Measurements from ENCODE around the gene SCGB3A1. TPM values are rescaled to one million over a fixed set of nuclear protein-coding genes. Genes with fewer than 3 reads are reported as not detected.

SCGB3A1 gene
- total RNA-seq, 1 donor from 2014 or later = not detected

DNA sequence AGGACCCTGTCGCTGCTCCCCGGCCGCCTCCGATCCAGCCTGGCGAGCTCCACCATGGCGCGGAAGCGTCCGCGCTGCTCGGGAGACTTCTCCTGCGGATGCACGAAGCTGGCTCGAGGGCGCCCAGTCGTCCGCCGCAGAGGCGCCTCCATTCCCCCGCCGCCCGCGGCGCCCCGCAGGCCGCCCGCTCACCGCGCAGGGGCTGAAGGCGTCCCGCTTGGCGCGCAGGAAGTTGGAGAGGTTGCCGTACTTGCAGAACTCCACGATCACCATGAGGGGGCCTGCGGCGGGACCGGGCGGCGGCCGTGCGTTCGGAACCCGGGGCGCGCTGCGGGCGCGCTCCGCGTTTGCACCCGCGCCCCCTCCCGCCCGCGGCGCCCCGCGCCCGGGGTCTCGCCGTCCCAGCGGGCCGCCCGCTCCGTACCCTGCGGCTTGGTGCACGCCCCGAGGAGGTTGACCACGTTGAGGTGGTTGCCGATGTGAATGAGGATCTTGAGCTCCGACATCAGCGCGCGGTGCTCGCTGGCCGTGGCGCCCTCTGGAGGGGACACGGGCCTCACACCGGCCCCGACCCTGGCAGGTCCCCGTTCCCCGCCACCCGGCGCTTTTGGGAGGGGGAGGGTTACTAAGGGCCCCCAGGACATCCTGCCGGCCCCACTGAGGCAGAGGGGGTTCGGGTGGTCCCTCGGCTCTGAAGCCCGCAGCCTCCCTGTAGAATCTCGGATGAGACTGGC lies 27.7 kb upstream of the SCGB3A1 start:
- H3K9me3 Mint-ChIP-seq = no peaks in the 10 kb centered on the region
- peak; percentile 81 for DNase-seq
- peak overlapping the region; percentile 58 for H3K4me3 Mint-ChIP-seq
- intact Hi-C loops (cut with micrococcal nuclease) = no loop called here
- H3K27ac Mint-ChIP-seq = no peak overlapping the region
- no peaks in the 10 kb centered on the region for H3K27me3 Mint-ChIP-seq
- no peaks in the 10 kb centered on the region for H3K36me3 Mint-ChIP-seq (ENCODE audit: low read depth)
- H3K4me1 Mint-ChIP-seq = peaks cover 2% of the 10 kb centered on the region

DNA sequence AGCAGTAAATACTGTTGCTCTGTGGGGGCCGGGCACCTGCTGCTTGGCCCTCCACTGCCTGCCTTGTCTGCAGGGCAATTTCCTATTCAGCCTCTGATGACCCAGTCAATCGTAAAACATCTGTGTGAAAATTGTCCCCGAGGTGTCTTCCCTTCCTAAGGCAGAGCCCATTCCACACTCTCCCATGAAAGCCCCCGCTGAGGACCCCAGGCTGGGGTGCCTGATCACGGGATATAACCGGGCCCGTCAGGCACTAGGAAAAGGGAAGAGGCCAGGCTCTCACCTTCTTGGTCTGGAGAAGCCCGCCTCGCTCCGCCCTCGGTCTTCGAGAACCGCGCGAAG lies 27.2 kb upstream of the SCGB3A1 start:
- intact Hi-C loops (cut with micrococcal nuclease) = no loop called here
- Mint-ChIP-seq H3K4me1 (no peaks in the 10 kb centered on the region), H3K9me3 (no peaks in the 10 kb centered on the region), H3K27me3 (no peaks in the 10 kb centered on the region), H3K4me3 (peak overlapping the region; percentile 55), H3K27ac (no peak overlapping the region), H3K36me3 (ENCODE audit: low read depth) (no peaks in the 10 kb centered on the region)
- DNase-seq = no peak

DNA sequence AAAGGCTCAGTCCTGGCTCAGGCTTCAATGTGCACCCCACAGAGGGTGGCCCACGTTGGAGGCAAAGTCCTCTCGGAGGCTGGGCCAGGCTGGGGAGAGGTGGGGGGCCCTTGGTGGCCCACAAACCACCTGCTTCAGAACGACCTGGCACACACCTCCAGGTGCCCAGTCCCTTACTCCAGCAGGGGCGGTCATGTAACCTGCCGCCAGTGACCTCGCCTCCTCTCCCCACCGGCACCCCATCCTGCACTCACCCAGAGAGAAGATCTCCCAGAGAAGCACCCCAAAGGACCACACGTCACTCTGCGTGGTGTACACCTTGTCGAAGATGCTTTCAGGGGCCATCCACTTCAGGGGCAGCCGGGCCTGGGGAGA lies 22.5 kb upstream of the SCGB3A1 start:
- Mint-ChIP-seq H3K36me3 (ENCODE audit: low read depth) (no peaks in the 10 kb centered on the region), H3K27me3 (no peaks in the 10 kb centered on the region), H3K27ac (no peak overlapping the region), H3K4me3 (no peak overlapping the region), H3K9me3 (no peaks in the 10 kb centered on the region), H3K4me1 (no peaks in the 10 kb centered on the region)
- DNase-seq = no peak
- intact Hi-C loops (cut with micrococcal nuclease) = no loop called here

DNA sequence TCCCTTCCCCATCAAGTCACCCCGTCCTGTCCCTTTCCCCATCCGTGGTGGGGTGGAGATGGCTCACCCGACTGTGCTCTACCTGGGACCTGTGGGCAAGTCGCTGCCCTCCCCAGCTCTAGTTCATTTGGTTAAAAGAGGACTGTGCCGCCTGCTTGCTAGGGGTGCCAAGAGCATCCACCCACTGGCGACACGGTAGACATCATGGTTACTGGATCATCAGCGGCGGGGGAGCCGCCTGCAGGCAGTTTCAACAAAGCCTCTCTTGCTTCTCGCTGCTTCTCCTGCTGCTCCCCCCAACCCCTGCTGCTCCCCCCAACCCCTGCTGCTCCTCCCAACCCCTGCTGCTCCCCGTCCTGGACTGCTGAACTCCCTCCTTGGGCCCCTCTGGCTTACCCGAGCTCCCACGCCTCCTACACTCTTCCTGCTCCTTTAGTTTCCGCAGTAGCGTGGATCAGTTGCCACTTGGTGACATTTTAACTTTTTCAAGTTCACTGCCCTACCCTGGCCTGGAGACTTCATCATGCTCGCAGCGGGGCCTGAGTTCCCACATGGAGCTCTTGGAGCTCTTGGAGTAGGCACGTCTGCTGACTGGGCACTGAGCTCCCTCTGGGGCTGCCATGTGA lies 22.0 kb upstream of the SCGB3A1 start:
- no peak for DNase-seq
- Mint-ChIP-seq H3K27me3 (no peaks in the 10 kb centered on the region), H3K9me3 (no peaks in the 10 kb centered on the region), H3K4me1 (no peaks in the 10 kb centered on the region), H3K27ac (no peak overlapping the region), H3K4me3 (no peak overlapping the region), H3K36me3 (ENCODE audit: low read depth) (no peaks in the 10 kb centered on the region)
- intact Hi-C loops (cut with micrococcal nuclease) = no loop called here

DNA sequence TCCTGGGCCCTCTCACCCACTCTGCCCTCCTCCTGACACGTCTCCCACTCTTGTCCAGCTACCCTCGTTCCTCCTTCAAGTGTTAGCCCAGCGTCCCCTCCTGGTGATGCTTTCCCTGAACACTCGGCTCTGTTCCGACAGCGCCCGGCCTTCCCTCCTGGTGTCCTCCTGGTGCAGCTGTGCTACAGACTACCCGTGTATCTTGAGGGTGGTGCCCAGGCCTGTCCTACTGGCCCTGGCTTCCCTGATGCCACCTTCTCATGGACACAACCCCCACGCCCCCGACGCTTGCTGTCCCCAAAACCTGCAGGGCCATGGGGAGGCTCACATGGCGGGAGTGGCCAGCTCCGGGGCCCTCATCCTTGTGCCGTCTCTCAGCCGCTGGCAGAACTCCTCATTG lies 21.4 kb upstream of the SCGB3A1 start:
- DNase-seq = no peak
- Mint-ChIP-seq H3K27me3 (no peaks in the 10 kb centered on the region), H3K27ac (no peak overlapping the region), H3K36me3 (ENCODE audit: low read depth) (no peaks in the 10 kb centered on the region), H3K4me3 (no peak overlapping the region), H3K4me1 (no peaks in the 10 kb centered on the region), H3K9me3 (no peaks in the 10 kb centered on the region)
- intact Hi-C loops (cut with micrococcal nuclease) = no loop called here

DNA sequence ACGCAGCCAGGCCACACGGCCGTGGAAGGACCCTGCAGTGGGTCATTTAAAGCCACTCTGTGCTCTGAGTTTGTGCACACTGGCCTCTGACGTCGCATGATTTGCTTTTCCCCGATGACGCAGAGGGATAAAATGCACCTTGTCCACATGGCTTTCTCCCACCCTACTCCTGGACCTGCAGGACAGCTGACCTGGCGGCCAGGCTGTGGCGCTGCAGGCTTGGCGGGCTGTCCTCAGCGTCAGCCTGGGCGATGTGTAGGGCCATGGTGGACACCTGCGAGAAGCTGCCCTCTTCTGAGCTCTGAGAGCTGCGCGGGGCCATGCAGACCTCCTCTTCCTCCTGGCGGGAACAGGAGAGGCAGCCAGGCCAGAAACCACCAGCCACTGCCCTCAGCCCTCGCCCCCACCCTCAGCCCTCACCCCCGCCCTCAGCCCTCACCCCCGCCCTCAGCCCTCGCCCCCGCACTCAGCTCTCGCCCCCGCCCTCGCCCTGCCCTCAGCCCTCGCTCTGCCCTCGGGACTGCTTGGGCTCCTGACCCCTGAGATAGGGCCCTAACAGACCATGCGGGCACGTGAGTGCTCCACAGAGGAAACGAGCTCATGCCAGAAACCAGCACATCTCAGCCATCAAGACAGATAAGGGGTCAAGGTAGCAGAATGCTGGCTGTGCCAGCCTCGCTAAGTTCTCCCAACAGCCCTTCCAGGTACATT lies 20.0 kb upstream of the SCGB3A1 start:
- Mint-ChIP-seq H3K36me3 (ENCODE audit: low read depth) (no peaks in the 10 kb centered on the region), H3K27me3 (no peaks in the 10 kb centered on the region), H3K4me3 (no peak overlapping the region), H3K4me1 (no peaks in the 10 kb centered on the region), H3K27ac (no peak overlapping the region), H3K9me3 (no peaks in the 10 kb centered on the region)
- DNase-seq = no peak
- intact Hi-C loops (cut with micrococcal nuclease) = no loop called here

DNA sequence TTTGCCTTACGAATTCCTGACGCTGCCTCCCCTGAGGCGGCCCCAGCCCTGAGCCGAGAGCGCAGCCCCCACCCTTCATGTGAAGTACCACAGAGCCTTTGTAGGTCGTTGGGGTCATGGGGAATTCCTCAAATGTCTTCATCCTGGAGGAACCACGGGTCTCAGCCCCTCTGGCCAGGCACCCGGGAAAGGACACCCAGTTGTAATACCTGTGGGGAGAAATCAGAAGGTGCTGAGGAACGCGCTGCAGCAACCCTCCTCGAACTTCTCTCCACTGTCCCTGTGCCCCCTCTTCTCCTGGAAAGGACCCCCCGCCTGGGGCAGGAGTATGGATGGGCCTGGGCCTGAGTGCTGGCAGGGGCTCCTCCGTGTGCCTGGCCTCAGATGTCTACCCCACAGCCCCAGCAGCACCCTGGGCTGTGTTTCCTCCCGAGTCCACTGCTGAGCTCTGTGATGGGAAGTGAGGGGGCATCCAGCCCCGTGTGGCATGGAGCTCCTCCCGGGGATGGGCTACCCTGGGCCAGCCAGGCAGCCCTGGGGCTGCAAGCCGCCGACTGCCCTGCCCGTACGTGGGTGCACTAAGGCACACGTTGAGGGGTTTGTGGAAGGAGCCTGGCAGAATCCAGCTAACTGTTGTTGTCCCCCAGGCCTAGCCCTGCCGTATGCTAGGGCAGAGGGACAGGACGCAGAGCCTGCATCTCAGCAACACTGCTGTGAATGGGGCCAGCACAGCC lies 18.7 kb upstream of the SCGB3A1 start:
- intact Hi-C loops (cut with micrococcal nuclease) = no loop called here
- no peaks in the 10 kb centered on the region for H3K27me3 Mint-ChIP-seq
- no peak overlapping the region for H3K4me3 Mint-ChIP-seq
- no peaks in the 10 kb centered on the region for H3K4me1 Mint-ChIP-seq
- H3K9me3 Mint-ChIP-seq = no peaks in the 10 kb centered on the region
- H3K27ac Mint-ChIP-seq = no peak overlapping the region
- DNase-seq = no peak
- H3K36me3 Mint-ChIP-seq (ENCODE audit: low read depth) = no peaks in the 10 kb centered on the region

DNA sequence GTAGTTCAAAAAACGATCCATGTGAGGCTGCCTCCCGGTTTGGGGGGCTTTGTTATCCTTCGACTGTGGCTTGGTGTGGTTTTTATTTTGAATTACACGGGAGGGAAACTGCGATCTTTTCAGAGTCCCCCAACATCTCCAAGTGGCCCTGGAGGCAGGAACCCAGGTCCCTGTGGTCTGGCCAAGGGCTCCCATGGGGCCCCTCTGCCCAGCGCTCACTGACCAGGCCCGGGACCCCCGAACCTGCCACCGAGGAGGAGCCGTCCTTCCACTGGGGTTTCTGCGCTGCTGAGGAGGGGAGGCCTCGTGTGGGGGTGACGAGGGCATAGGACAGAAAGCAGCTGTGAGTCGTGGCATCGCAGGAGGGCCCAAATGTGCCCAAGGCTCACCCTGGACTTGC lies 18.1 kb upstream of the SCGB3A1 start:
- Mint-ChIP-seq H3K27me3 (no peaks in the 10 kb centered on the region), H3K27ac (no peak overlapping the region), H3K9me3 (no peaks in the 10 kb centered on the region), H3K4me3 (no peak overlapping the region), H3K4me1 (no peaks in the 10 kb centered on the region), H3K36me3 (ENCODE audit: low read depth) (no peaks in the 10 kb centered on the region)
- intact Hi-C loops (cut with micrococcal nuclease) = no loop called here
- DNase-seq = no peak

DNA sequence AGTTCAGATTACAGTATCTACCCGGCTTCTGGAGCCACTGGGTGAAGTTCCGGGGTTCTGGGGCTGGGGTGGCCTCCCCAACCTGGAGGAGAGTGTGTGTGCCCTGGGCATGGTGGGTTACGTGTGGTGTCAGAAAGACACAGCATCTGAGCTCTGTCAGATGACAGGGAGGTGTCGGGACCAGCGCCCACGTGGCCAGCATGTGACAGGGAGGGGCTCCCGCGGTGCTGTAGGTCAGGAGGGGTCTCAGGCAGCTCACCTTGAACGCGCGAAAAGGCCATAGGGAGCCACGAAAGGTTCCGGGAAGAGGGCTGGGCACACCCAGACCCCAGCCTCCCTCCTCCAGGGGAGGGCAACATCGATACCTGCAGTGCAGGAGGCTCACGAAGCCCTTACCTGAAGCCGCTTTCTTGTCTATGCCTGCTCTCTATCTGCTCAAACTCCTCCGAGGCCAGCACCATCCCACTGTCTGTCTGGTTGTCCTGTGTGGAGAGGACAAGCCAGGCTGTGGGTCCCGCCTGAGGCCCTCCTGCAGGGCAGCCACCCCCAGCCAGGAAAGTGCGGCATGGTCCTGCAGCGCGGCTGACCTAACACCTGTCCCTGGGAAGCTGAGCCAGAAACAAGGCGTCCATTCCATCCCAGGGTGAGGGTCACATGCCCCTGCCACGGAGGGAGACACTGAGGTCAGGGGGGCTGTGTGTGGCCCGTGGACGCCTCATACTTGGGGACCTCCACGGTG lies 17.4 kb upstream of the SCGB3A1 start:
- H3K27me3 Mint-ChIP-seq = no peaks in the 10 kb centered on the region
- intact Hi-C loops (cut with micrococcal nuclease) = no loop called here
- no peaks in the 10 kb centered on the region for H3K9me3 Mint-ChIP-seq
- H3K4me3 Mint-ChIP-seq = no peak overlapping the region
- no peak for DNase-seq
- no peaks in the 10 kb centered on the region for H3K4me1 Mint-ChIP-seq
- H3K36me3 Mint-ChIP-seq (ENCODE audit: low read depth) = no peaks in the 10 kb centered on the region
- no peak overlapping the region for H3K27ac Mint-ChIP-seq

DNA sequence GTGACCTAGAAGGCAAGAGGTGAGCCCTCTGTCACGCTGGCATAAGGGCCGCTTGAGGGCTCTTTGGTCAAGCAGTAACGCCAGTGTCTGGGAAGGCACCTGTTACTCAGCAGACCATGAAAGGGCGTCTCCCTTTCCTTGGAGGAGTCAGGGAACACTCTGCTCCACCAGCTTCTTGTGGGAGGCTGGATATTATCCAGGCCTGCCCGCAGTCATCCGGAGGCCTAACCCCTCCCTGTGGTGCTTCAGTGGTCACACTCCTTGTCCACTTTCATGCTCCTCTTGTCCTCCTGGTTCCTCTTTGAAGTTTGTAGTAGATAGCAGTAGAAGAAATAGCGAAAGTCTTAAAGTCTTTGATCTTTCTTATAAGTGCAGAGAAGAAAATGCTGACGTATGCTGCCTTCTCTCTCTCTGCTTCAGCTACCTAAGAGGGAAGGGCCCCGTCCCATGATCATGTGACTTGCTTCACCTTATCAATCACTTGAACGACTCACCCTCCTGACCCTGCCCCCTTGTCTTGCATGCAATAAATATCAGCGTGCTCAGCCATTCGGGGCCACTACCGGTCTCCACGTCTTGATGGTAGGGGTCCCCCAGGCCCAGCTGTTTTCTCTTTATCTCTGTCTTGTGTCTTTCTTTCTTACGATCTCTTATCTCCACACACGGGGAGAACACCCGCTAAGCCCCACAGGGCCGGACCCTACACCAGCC lies 16.7 kb upstream of the SCGB3A1 start:
- Mint-ChIP-seq H3K36me3 (ENCODE audit: low read depth) (no peaks in the 10 kb centered on the region), H3K27me3 (no peaks in the 10 kb centered on the region), H3K9me3 (no peaks in the 10 kb centered on the region), H3K27ac (no peak overlapping the region), H3K4me1 (no peaks in the 10 kb centered on the region), H3K4me3 (no peak overlapping the region)
- no peak for DNase-seq
- intact Hi-C loops (cut with micrococcal nuclease) = no loop called here

DNA sequence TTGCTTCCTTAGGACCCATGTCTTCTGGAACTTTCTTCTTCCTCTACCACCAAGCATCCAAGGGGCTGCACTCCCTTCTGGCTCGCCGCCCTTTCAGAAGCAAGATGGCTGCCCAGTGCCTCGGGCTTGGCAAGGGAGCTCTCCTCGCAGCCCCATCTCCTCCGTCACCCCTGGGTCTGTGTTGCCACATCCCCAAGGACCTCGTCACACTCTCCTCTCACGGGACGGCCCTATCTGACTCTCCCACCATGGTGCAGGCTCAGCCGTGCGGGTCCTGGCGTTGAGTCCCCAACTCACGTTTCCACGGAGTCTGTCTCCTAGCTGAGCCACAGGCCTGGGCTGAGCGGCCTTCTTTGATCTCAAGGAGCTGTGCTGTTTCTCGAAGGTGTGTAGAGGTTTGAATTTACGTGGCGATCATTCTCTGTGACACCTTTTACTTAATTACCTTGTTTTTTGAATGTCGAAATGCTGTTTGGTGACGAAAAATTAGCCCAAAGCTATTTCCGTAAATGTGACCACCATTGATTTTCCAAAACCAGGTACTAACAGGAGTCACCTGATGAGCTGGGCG lies 15.0 kb upstream of the SCGB3A1 start:
- Mint-ChIP-seq H3K36me3 (ENCODE audit: low read depth) (no peaks in the 10 kb centered on the region), H3K27me3 (no peaks in the 10 kb centered on the region), H3K27ac (peak overlapping the region; percentile 1), H3K4me3 (no peak overlapping the region), H3K4me1 (no peaks in the 10 kb centered on the region), H3K9me3 (no peaks in the 10 kb centered on the region)
- intact Hi-C loops (cut with micrococcal nuclease) = no loop called here
- no peak for DNase-seq

DNA sequence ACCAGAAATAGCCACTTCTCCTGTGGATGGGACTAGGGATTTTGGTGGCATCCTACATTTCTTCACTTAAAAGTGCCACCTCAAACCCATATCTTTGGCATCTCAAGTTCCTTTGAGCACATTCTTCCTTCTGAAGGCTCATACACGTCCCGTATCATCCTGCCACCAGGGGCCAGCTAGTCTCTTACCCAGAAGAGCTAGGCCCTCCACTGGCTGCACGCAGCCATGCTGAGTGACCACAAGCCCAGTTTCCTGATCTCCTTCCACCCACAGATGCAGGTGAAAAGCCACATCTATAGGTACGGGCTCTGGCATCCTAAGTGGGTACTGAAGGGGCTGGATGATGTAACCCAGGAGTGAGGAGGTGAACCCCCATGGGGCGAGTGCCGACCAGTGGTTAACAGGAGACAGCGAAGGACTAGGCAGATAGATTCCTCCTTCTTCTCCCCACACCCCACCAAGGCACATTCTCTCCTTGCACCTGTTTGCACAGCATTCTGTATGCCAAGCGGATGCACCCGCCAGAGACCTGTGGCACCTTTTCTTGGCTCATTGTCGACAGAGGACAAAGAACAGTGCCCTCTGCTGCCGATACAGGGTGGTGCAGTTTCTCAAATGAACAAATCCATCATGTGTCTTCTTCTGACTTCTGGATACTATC lies 14.4 kb upstream of the SCGB3A1 start:
- Mint-ChIP-seq H3K27me3 (no peaks in the 10 kb centered on the region), H3K4me1 (no peaks in the 10 kb centered on the region), H3K9me3 (no peaks in the 10 kb centered on the region), H3K27ac (peak overlapping the region; percentile 1), H3K36me3 (ENCODE audit: low read depth) (no peaks in the 10 kb centered on the region), H3K4me3 (no peak overlapping the region)
- intact Hi-C loops (cut with micrococcal nuclease) = no loop called here
- peak; percentile 87 for DNase-seq
